ENCODE measurements around the gene CRTAC1.
"Not testable (repeated sequence)": the region's sequence is repeated elsewhere in the genome, so short reads cannot be mapped to it uniquely, and the experiment has no call there.

Gene CRTAC1

GRCh38 chr10:97867220-97867800 lies 163.1 kb downstream of the CRTAC1 start:
- FAIRE-seq = no peak

- FAIRE-seq = no peak
Measured at GRCh38 chr10:97866524-97867219, 163.7 kb downstream of the CRTAC1 start.

- FAIRE-seq = no peak
Measured at GRCh38 chr10:97865488-97865887, 164.9 kb downstream of the CRTAC1 start.

- no peak for FAIRE-seq
Measured at GRCh38 chr10:97863808-97864207, 166.6 kb downstream of the CRTAC1 start.

- no peak for FAIRE-seq
Measured at GRCh38 chr10:97861924-97862323, 168.5 kb downstream of the CRTAC1 start.

- no peak for FAIRE-seq
Measured at GRCh38 chr10:97861097-97861750, 169.2 kb downstream of the CRTAC1 start.

GRCh38 chr10:97858001-97858439 lies 172.4 kb downstream of the CRTAC1 start:
- FAIRE-seq = no peak

- FAIRE-seq = no peak
Measured at GRCh38 chr10:97854743-97855142, 175.7 kb downstream of the CRTAC1 start.

- no peak for FAIRE-seq
Measured at GRCh38 chr10:97852840-97853405, 177.5 kb downstream of the CRTAC1 start.

- FAIRE-seq = no peak
Measured at GRCh38 chr10:97852277-97852676, 178.1 kb downstream of the CRTAC1 start.

GRCh38 chr10:97851341-97852001 lies 178.9 kb downstream of the CRTAC1 start:
- FAIRE-seq = no peak

- no peak for FAIRE-seq
Measured at GRCh38 chr10:97850446-97850845, 180.0 kb downstream of the CRTAC1 start.

GRCh38 chr10:97849687-97850402 lies 180.6 kb downstream of the CRTAC1 start, which contains the start of gene GOLGA7B:
Gene GOLGA7B (plus strand): TSS chr10:97849843. CDS start chr10:97850304, 461 bp downstream.
- no peak for FAIRE-seq

GRCh38 chr10:97849103-97849686 lies 181.2 kb downstream of the CRTAC1 start:
- no peak for FAIRE-seq

- no peak for FAIRE-seq
Measured at GRCh38 chr10:97844678-97845077, 185.7 kb downstream of the CRTAC1 start.

GRCh38 chr10:97843972-97844371 lies 186.4 kb downstream of the CRTAC1 start:
- not testable (repeated sequence) for FAIRE-seq

- FAIRE-seq = no peak
Measured at GRCh38 chr10:97843281-97843671, 187.1 kb downstream of the CRTAC1 start.

- FAIRE-seq = no peak
Measured at GRCh38 chr10:97842656-97843280, 187.7 kb downstream of the CRTAC1 start.

GRCh38 chr10:97842114-97842513 lies 188.3 kb downstream of the CRTAC1 start:
- not testable (repeated sequence) for FAIRE-seq

- FAIRE-seq = not testable (repeated sequence)
Measured at GRCh38 chr10:97841166-97841565, 189.3 kb downstream of the CRTAC1 start.

GRCh38 chr10:97838091-97838490 lies 192.3 kb downstream of the CRTAC1 start:
- no peak for FAIRE-seq
